DMS114 treated with DMSO at 0.1 percent for 48 hours (cell line): ENCODE data around the gene TRIOBP.

Source experiments
- DNase-seq: peaks from one replicate; lab custom pipeline; 2025; ENCODE audit not compliant: unreplicated experiment; lab: John Stamatoyannopoulos, UW

TRIOBP gene

GRCh38 chr22:37669586-37669985 is 27.3 kb upstream of the TRIOBP start:
- DNase-seq = no peak

- DNase-seq = no peak
These were observed 24.5 kb upstream of the TRIOBP start for GRCh38 chr22:37672206-37672919.

GRCh38 chr22:37672920-37673455 is 23.9 kb upstream of the TRIOBP start:
- no peak for DNase-seq

- no peak for DNase-seq
These were observed 22.6 kb upstream of the TRIOBP start for GRCh38 chr22:37674248-37674647.

GRCh38 chr22:37674951-37675929 is 21.6 kb upstream of the TRIOBP start, which contains the start of gene LGALS1:
TSS of gene LGALS1 (plus strand) at chr22:37675636. CDS start at chr22:37675703, 67 bp downstream.
- DNase-seq = peak; percentile 79

- no peak for DNase-seq
These were observed 20.7 kb upstream of the TRIOBP start for GRCh38 chr22:37675930-37676735.

GRCh38 chr22:37676736-37677492 is 19.9 kb upstream of the TRIOBP start:
- peak; percentile 58 for DNase-seq

DNA sequence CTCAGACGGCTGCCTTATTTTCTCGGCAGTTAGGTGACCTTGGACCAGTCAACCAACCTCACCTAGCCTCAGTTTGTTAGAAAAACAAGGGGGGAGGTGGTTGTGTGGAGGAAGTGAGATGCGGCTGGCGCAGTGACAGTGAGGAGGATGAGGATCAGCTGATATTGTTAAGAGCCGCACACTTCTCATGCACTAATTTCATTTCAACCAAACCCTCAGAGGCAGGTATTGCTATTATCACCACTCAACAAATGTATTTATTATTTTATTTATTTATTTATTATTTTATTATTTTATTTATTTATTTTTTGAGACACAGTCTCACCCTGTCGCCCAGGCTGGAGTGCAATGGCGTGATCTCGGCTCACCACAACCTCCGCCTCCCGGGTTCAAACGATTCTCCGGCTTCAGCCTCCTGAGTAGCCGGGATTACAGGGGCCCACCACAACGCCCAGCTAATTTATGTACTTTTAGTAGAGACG is 19.3 kb upstream of the TRIOBP start:
- no peak for DNase-seq

- DNase-seq = no peak
These were observed 18.5 kb upstream of the TRIOBP start for GRCh38 chr22:37678372-37678771.

DNA sequence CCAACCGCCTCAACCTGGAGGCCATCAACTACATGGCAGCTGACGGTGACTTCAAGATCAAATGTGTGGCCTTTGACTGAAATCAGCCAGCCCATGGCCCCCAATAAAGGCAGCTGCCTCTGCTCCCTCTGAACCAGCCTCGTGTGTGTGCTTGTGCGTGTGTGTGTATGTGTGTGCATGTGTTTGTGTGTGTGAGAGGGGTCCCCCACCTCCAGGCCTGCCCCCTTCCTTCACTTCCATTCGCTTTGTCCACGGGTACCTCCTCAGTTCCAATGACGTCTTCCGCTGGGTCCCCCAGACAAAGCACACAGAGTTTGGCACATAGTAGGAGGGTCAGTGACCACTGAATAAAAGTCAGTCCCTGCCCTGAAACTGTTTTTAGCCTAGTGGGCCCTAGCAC is 17.2 kb upstream of the TRIOBP start:
- no peak for DNase-seq

DNA sequence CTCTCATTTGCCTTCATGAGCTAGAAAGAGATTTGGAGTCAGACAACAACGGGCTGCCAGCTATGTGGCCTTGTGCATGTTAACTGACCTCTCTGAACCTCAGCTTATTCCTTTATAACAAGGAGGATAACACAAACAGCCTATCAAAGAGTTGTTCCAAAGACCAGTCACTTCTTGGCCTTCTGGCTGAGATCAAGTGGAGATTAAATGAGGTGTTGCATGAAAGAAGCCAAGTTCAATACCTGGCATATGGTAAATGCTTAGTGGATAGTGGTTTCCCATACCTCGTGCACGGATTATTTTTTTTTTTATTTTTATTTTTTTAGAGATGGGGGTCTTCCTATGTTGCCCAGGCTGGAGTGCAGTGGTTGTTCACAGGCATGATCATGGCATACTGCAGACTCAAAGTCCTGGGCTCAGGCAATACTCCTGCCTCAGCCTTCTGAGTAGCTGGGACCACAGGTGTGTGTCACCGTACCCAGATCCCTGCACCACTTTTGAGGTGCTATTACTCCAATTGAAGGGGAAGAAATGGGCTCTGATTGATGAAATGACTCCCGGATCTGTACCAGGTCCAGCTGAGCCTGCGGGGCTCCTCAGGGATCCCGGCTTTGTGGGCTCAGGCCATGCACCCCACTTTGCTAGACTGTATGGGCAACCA is 16.5 kb upstream of the TRIOBP start:
- DNase-seq = no peak

- no peak for DNase-seq
These were observed 15.8 kb upstream of the TRIOBP start for GRCh38 chr22:37681001-37681424.

DNA sequence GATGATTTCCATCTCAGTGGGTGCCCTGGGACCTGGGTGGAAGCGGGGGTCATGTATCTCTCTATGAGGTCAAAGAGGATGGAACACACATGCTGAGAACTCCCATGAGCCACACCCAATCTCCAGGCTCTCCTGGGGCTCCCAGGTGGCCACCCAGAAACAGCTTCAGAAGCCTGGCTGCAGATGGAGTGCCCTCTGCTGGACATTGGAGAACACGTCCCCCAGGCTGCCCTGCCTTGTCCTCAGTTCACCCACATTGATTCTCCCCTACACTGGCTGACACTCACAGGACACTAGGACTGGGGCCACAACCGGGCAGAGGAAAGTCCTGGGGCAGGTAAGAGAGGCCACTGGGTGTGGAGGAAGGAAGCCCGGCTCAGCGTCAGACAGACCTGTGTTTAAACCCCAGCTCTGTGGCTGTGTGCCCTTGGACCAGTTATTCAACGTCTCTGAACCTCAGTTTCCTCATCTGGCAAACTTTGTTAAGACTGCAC is 15.2 kb upstream of the TRIOBP start:
- peak; percentile 40 for DNase-seq

- no peak for DNase-seq
These were observed 11.8 kb upstream of the TRIOBP start for GRCh38 chr22:37684803-37685615.

GRCh38 chr22:37686002-37686982 is 10.6 kb upstream of the TRIOBP start, which contains the start of gene NOL12:
TSS of gene NOL12 (plus strand) at chr22:37686343. CDS start at chr22:37686393, 50 bp downstream.
- peak; percentile 79 for DNase-seq

GRCh38 chr22:37690407-37690806 is 6.4 kb upstream of the TRIOBP start:
- DNase-seq = no peak

- DNase-seq = no peak
These were observed 5.8 kb upstream of the TRIOBP start for GRCh38 chr22:37690901-37691504.
